HG03175 (cell line): Measurements from ENCODE around the gene STEAP1.

ENCODE experiments used
- ATAC-seq: cut with Tn5 transposase; IDR thresholded peaks from one replicate; pipeline ENCODE4 v1.9.1; 2021; ENCODE audit warnings: mild to moderate bottlenecking, moderate library complexity; ENCODE audit not compliant: unreplicated experiment

The STEAP1 gene

GRCh38 chr7:90211391-90212148 lies 57.3 kb downstream of the STEAP1 start, which contains the start of gene STEAP2:
Gene STEAP2, plus strand, starts transcription at chr7:90211740. Its CDS starts 13,343 bp downstream, at chr7:90225083.
- ATAC-seq: peak; percentile 91

GRCh38 chr7:90212149-90212495 lies 57.9 kb downstream of the STEAP1 start:
- no peak for ATAC-seq

GRCh38 chr7:90213521-90213920 lies 59.3 kb downstream of the STEAP1 start:
- no peak for ATAC-seq
